Natural killer cell (primary cell): ENCODE measurements around the gene CCDC127. TPM values are rescaled to one million over a fixed set of nuclear protein-coding genes. Genes with fewer than 3 reads are reported as not detected.

Source experiments
- ATAC-seq, 3 donors: fragments of 150-1000 bp in 2 of 3; fragments of 200-7000 bp in 1 of 3; cut with Tn5 transposase; 1 replicate in 1 of 3; 2 replicates in 2 of 3; pipeline ENCODE4 v1.10.0; 2021; ENCODE audit warnings: mild to moderate bottlenecking in 2 of 3, moderate library complexity in 2 of 3
- DNase-seq, 2 donors: peaks; one replicate each; pipeline versions ENCODE4 v3.0.0 to v3.0.0-alpha.2; 2013 to 2021; ENCODE audit warnings: mixed read lengths in 1 of 2
- H3K27ac ChIP-seq: one replicate; pipeline ENCODE4 v1.5.1; 2013; ENCODE audit warnings: mild to moderate bottlenecking, low read length
- H3K27me3 ChIP-seq: one replicate; pipeline ENCODE4 v1.6.1; 2013; ENCODE audit warnings: low read length; ENCODE audit not compliant: control insufficient read depth, insufficient read depth
- H3K36me3 ChIP-seq: one replicate; pipeline ENCODE4 v1.6.1; 2013; ENCODE audit warnings: low read length; ENCODE audit not compliant: control insufficient read depth, insufficient read depth
- H3K4me1 ChIP-seq: one replicate; pipeline ENCODE4 v1.6.1; 2013; ENCODE audit warnings: low read length; ENCODE audit not compliant: control insufficient read depth, insufficient read depth
- H3K4me3 ChIP-seq: one replicate; pipeline ENCODE4 v1.5.1; 2013; ENCODE audit warnings: low read length
- H3K9me3 ChIP-seq: one replicate; pipeline ENCODE4 v1.6.1; 2013; ENCODE audit warnings: low read length; ENCODE audit not compliant: control insufficient read depth, insufficient read depth
- H3K27ac Mint-ChIP-seq, 2 donors: one replicate each; pipeline ENCODE4 v1.8.0; 2022; ENCODE audit warnings: mild to moderate bottlenecking in 2 of 2, mixed read lengths in 2 of 2, moderate library complexity in 1 of 2
- H3K27me3 Mint-ChIP-seq, 2 donors: one replicate each; pipeline ENCODE4 v1.8.0; 2022; ENCODE audit warnings: low read depth in 2 of 2, mixed read lengths in 2 of 2
- H3K36me3 Mint-ChIP-seq: one replicate; pipeline ENCODE4 v1.8.0; 2022; ENCODE audit warnings: mixed read lengths
- H3K4me1 Mint-ChIP-seq, 2 donors: one replicate each; pipeline ENCODE4 v1.8.0; 2022; ENCODE audit warnings: mixed read lengths in 2 of 2
- H3K4me3 Mint-ChIP-seq: one replicate; pipeline ENCODE4 v1.8.0; 2022; ENCODE audit warnings: mild to moderate bottlenecking, moderate library complexity, mixed read lengths
- H3K9me3 Mint-ChIP-seq, 2 donors: one replicate each; pipeline ENCODE4 v1.8.0; 2022; ENCODE audit warnings: mixed read lengths in 2 of 2
- CTCF ChIP-seq: fragments of 200-600 bp; IDR thresholded peaks from one replicate; pipeline ENCODE4 v1.8.0; 2022; ENCODE audit warnings: antibody characterized with exemption
- WGBS: methylation state at CpG from one replicate; pipeline ENCODE4 v1.1.7; 2013; ENCODE audit warnings: missing lambda C conversion rate; ENCODE audit not compliant: insufficient coverage; 5-methylcytosine and 5-hydroxymethylcytosine counted together
- intact Hi-C: fragments of 100-400 bp; cut with micrococcal nuclease; formaldehyde crosslinking; loops from one replicate; pipeline ENCODE4 v1.14.2; 2022
- total RNA-seq, 4 donors: library from RNA; stranded (reverse); fragments of 120-200 nt in 1 of 4; gene quantifications; one replicate each; pipeline versions ENCODE4 v1.2.3 to v1.2.4, GENCODE V29; 2013 to 2022

Gene CCDC127
- total RNA-seq, 3 donors from 2014 or later (not counting 1 experiment from before 2014, with no cell fraction given) = 4.4 to 6.2 (median 5.4) TPM

- no peaks in the 10 kb centered on the region for H3K9me3 Mint-ChIP-seq
- ATAC-seq = no peak
These were observed 4.1 kb downstream of the CCDC127 start for GRCh38 chr5:213803-214395.

DNA sequence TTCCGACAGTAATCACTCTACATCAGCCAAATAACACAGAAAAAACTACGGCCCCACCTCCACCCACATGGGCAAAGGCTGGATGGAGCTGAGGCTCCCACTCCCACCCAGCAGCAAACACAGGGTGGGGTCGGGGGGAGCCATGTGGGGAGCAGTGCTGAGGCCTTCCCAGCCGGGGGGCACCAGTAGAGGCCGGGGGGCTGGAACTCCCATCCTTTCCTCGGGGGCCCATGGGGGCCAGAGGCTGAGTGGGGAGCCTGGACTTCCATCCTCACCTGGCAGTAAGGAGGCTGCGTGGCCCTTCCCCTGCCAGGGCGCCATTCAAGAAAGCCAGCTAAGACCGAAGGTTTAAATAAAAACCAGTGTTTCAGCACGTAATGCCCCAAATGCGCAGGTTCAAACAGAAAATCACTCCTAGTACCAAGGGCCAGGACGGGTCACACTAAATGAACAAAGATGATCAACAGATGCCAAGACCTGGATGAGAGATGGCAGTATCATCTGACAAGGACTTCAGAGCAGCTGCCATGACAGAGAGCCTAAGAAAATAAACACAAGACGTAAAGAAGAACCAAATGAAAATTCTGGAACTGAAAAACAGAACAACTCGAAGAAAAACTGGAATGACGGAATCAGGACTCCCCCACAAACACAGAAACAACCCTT lies 9.4 kb downstream of the CCDC127 start:
- H3K4me3 Mint-ChIP-seq = no peak overlapping the region
- H3K9me3 Mint-ChIP-seq = no peaks in the 10 kb centered on the region
- intact Hi-C loops = no loop called here
- Histone ChIP-seq H3K27me3 (no peaks in the 10 kb centered on the region), H3K4me1 (no peaks in the 10 kb centered on the region), H3K27ac (no peak overlapping the region), H3K36me3 (peaks cover 30% of the 10 kb centered on the region), H3K9me3 (no peaks in the 10 kb centered on the region), H3K4me3 (no peak overlapping the region)
- no peak for DNase-seq
- 93% methylated on average over 15 of the region's 15 CpGs for WGBS
- no peak overlapping the region for H3K27ac Mint-ChIP-seq
- no peak for ATAC-seq
- H3K27me3 Mint-ChIP-seq = no peaks in the 10 kb centered on the region
- H3K36me3 Mint-ChIP-seq = peaks cover 8% of the 10 kb centered on the region
- peaks cover 12 to 29% of the 10 kb centered on the region in 2 donors for H3K4me1 Mint-ChIP-seq
- TF ChIP-seq CTCF = no peak

More at GRCh38 chr5:213803-214395, 4.1 kb downstream of the CCDC127 start:
- no peaks in the 10 kb centered on the region for H3K9me3 ChIP-seq
- peaks cover 3% of the 10 kb centered on the region for H3K4me1 ChIP-seq
- no peak overlapping the region for H3K27ac ChIP-seq
- TF ChIP-seq CTCF = no peak
- no peak for DNase-seq
- Mint-ChIP-seq H3K4me3 (peak overlapping the region; percentile 49), H3K27me3 (no peaks in the 10 kb centered on the region), H3K27ac (no peak overlapping the region), H3K36me3 (no peaks in the 10 kb centered on the region), H3K4me1 (peaks cover 35 to 41% of the 10 kb centered on the region in 2 donors)
- H3K36me3 ChIP-seq = peaks cover 7% of the 10 kb centered on the region
- H3K27me3 ChIP-seq = no peaks in the 10 kb centered on the region
- intact Hi-C loops = no loop called here
- no peak overlapping the region for H3K4me3 ChIP-seq
- 87% methylated on average over 11 of the region's 12 CpGs for WGBS

DNA sequence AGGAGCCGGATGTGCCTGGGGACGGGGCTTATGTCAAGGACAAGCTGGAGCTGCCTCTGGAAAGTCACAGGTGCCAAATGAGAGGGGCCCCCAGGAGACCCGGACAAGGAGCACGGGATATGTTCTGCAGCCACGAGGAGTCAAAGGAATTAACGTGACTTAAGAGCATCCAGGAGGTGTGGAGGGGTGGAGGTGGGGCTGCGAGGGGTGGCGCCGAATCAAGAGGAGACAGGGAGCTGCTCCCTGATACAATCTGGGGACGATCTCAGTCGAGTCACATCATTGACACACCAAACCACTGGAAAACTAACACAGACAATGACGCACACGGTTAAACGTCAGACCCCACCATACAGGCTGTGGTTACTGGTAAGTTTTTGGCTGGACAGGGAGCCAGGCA lies 10.4 kb downstream of the CCDC127 start:
- WGBS = 94% methylated on average over 14 of the region's 14 CpGs
- Mint-ChIP-seq H3K27me3 (no peaks in the 10 kb centered on the region), H3K36me3 (peaks cover 8% of the 10 kb centered on the region), H3K27ac (no peak overlapping the region), H3K9me3 (no peaks in the 10 kb centered on the region), H3K4me1 (peaks cover 12 to 29% of the 10 kb centered on the region in 2 donors), H3K4me3 (no peak overlapping the region)
- ATAC-seq (no peak), DNase-seq (no peak)
- no peak for TF ChIP-seq CTCF
- H3K27ac ChIP-seq = no peak overlapping the region
- H3K4me1 ChIP-seq = no peaks in the 10 kb centered on the region
- H3K4me3 ChIP-seq = no peak overlapping the region
- H3K9me3 ChIP-seq = no peaks in the 10 kb centered on the region
- intact Hi-C loops = no loop called here
- peaks cover 30% of the 10 kb centered on the region for H3K36me3 ChIP-seq
- no peaks in the 10 kb centered on the region for H3K27me3 ChIP-seq
